K562 (cell line): ENCODE measurements around the gene ZCRB1. TPM values are rescaled to one million over a fixed set of nuclear protein-coding genes. Genes with fewer than 3 reads are reported as not detected.

Experiments
- CC2D1A ChIP-seq: fragments of 450-650 bp; IDR thresholded peaks from 2 replicates; pipeline ENCODE4 v1.6.1; 2017; ENCODE audit warnings: mild to moderate bottlenecking
- RB1 ChIP-seq: fragments of 450-650 bp; IDR thresholded peaks from 2 replicates; pipeline ENCODE4 v1.6.1; 2017; ENCODE audit warnings: low read depth, mild to moderate bottlenecking
- polyA plus RNA-seq, 8 experiments: library from polyadenylated mRNA; depleted of rRNA in 4 of 8; stranded (reverse) in 5 of 8; unstranded in 3 of 8; fragments of >200 nt; fragmentation: Nextera tagmentation in 2 of 8; fragmentation: Illumina TruSeq in 1 of 8; extraction: Ambion mirVana in 2 of 8; extraction: Trizol in 1 of 8; gene quantifications; 2 replicates each; pipeline versions ENCODE4 v1.2.1 to v1.2.3, GENCODE V29; 2011 to 2014; ENCODE audit warnings: inconsistent platforms in 1 of 8, missing spikeins in 1 of 8
- total RNA-seq, 7 experiments: library from RNA; depleted of rRNA in 6 of 7; stranded (reverse); fragments of >200 nt in 6 of 7; fragmentation: Illumina TruSeq in 2 of 7; extraction: Trizol in 2 of 7; gene quantifications; 2 replicates each; pipeline versions ENCODE4 v1.2.1 to v1.2.3, GENCODE V29; 2011 to 2021; ENCODE audit warnings: low replicate concordance in 1 of 7
- TF ChIP-seq, protein P1 (sequence below): sonication (generic); formaldehyde crosslinking; IDR thresholded peaks from 2 replicates; pipeline ENCODE4 v1.8.1; 2023; ENCODE audit warnings: missing genetic modification reagents, mild to moderate bottlenecking, borderline replicate concordance
- TF ChIP-seq, protein P2 (sequence below), 2 experiments: fragments of 450-650 bp; conservative IDR thresholded peaks; 2 replicates each; pipeline ENCODE4 v1.6.1; 2017; ENCODE audit warnings: mild to moderate bottlenecking in 2 of 2, moderate library complexity in 2 of 2
- TF ChIP-seq, protein P3 (sequence below), 2 experiments: fragments of 450-650 bp in 1 of 2; sonication (generic) in 1 of 2; formaldehyde crosslinking in 1 of 2; IDR thresholded peaks; 2 replicates each; pipeline versions ENCODE4 v1.7.1 to v1.9.0; 2016 to 2022; ENCODE audit warnings: inconsistent platforms in 1 of 2, mild to moderate bottlenecking in 1 of 2, missing genetic modification reagents in 1 of 2
- TF ChIP-seq, protein P4 (sequence below): fragments of 450-650 bp; IDR thresholded peaks from 2 replicates; pipeline ENCODE4 v1.6.1; 2016; ENCODE audit warnings: borderline replicate concordance

ZCRB1 gene
- total and polyA plus RNA-seq, 9 of the 15 experiments (the other 6 are each of a cell fraction or from before 2014, with no cell fraction given): 36.0 to 102 (median 51.0) TPM

DNA sequence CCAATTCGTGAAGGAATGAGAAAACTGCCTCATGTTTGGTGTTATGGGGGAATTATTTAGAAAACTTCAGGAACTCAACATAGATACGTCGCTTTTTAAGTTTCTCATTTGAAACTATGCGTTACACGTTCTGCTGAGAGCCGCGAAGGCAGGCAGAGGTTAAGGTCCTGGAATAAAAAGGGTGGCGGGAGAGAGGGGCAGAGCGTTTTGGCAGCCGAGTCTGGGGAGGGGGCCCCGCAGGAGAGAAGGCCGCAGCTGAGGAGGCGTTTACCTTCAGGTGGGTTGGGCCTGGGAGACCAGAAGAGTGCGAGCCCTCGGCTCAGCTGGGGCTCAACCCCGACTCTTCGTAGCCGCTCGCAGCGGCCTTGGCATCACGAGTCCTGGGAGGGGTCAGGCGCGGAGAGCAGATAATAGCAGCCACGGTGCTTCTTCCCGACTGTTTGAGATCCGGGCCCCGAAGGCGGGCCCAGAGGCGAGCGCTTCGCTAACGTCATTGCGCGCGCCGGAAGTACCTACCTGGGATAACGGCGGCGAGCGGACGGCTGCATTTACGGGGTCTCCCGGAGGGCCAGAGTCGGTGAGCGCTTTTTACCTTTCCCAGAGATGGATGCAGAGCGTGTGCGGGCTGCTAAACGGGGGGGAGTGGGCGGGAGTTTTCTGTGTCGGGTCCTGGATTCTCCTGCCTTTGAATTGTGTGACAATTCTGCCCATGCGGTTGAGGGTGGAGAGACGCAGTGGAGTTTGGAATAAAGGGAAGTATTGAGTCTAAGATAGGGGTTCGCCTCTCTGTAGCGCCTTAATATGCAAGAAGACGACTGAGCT is at the start of gene ZCRB1, which contains the start of gene PPHLN1 (continued):
- TF ChIP-seq, protein P1, sequence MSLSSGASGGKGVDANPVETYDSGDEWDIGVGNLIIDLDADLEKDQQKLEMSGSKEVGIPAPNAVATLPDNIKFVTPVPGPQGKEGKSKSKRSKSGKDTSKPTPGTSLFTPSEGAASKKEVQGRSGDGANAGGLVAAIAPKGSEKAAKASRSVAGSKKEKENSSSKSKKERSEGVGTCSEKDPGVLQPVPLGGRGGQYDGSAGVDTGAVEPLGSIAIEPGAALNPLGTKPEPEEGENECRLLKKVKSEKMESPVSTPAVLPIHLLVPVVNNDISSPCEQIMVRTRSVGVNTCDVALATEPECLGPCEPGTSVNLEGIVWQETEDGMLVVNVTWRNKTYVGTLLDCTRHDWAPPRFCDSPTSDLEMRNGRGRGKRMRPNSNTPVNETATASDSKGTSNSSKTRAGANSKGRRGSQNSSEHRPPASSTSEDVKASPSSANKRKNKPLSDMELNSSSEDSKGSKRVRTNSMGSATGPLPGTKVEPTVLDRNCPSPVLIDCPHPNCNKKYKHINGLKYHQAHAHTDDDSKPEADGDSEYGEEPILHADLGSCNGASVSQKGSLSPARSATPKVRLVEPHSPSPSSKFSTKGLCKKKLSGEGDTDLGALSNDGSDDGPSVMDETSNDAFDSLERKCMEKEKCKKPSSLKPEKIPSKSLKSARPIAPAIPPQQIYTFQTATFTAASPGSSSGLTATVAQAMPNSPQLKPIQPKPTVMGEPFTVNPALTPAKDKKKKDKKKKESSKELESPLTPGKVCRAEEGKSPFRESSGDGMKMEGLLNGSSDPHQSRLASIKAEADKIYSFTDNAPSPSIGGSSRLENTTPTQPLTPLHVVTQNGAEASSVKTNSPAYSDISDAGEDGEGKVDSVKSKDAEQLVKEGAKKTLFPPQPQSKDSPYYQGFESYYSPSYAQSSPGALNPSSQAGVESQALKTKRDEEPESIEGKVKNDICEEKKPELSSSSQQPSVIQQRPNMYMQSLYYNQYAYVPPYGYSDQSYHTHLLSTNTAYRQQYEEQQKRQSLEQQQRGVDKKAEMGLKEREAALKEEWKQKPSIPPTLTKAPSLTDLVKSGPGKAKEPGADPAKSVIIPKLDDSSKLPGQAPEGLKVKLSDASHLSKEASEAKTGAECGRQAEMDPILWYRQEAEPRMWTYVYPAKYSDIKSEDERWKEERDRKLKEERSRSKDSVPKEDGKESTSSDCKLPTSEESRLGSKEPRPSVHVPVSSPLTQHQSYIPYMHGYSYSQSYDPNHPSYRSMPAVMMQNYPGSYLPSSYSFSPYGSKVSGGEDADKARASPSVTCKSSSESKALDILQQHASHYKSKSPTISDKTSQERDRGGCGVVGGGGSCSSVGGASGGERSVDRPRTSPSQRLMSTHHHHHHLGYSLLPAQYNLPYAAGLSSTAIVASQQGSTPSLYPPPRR (CRISPR knock-in tag): no peak
- TF ChIP-seq, protein P2, sequence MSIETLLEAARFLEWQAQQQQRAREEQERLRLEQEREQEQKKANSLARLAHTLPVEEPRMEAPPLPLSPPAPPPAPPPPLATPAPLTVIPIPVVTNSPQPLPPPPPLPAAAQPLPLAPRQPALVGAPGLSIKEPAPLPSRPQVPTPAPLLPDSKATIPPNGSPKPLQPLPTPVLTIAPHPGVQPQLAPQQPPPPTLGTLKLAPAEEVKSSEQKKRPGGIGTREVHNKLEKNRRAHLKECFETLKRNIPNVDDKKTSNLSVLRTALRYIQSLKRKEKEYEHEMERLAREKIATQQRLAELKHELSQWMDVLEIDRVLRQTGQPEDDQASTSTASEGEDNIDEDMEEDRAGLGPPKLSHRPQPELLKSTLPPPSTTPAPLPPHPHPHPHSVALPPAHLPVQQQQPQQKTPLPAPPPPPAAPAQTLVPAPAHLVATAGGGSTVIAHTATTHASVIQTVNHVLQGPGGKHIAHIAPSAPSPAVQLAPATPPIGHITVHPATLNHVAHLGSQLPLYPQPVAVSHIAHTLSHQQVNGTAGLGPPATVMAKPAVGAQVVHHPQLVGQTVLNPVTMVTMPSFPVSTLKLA (conservative IDR thresholded peaks at IDR 0.05): peak; percentile 73 to 89
- TF ChIP-seq, protein P3, sequence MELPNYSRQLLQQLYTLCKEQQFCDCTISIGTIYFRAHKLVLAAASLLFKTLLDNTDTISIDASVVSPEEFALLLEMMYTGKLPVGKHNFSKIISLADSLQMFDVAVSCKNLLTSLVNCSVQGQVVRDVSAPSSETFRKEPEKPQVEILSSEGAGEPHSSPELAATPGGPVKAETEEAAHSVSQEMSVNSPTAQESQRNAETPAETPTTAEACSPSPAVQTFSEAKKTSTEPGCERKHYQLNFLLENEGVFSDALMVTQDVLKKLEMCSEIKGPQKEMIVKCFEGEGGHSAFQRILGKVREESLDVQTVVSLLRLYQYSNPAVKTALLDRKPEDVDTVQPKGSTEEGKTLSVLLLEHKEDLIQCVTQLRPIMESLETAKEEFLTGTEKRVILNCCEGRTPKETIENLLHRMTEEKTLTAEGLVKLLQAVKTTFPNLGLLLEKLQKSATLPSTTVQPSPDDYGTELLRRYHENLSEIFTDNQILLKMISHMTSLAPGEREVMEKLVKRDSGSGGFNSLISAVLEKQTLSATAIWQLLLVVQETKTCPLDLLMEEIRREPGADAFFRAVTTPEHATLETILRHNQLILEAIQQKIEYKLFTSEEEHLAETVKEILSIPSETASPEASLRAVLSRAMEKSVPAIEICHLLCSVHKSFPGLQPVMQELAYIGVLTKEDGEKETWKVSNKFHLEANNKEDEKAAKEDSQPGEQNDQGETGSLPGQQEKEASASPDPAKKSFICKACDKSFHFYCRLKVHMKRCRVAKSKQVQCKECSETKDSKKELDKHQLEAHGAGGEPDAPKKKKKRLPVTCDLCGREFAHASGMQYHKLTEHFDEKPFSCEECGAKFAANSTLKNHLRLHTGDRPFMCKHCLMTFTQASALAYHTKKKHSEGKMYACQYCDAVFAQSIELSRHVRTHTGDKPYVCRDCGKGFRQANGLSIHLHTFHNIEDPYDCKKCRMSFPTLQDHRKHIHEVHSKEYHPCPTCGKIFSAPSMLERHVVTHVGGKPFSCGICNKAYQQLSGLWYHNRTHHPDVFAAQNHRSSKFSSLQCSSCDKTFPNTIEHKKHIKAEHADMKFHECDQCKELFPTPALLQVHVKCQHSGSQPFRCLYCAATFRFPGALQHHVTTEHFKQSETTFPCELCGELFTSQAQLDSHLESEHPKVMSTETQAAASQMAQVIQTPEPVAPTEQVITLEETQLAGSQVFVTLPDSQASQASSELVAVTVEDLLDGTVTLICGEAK (IDR thresholded peaks at IDR 0.05): peak; percentile 86
- TF ChIP-seq, protein P3 (CRISPR knock-in tag; IDR thresholded peaks at IDR 0.05): no peak
- TF ChIP-seq, protein P4, sequence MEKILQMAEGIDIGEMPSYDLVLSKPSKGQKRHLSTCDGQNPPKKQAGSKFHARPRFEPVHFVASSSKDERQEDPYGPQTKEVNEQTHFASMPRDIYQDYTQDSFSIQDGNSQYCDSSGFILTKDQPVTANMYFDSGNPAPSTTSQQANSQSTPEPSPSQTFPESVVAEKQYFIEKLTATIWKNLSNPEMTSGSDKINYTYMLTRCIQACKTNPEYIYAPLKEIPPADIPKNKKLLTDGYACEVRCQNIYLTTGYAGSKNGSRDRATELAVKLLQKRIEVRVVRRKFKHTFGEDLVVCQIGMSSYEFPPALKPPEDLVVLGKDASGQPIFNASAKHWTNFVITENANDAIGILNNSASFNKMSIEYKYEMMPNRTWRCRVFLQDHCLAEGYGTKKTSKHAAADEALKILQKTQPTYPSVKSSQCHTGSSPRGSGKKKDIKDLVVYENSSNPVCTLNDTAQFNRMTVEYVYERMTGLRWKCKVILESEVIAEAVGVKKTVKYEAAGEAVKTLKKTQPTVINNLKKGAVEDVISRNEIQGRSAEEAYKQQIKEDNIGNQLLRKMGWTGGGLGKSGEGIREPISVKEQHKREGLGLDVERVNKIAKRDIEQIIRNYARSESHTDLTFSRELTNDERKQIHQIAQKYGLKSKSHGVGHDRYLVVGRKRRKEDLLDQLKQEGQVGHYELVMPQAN: peak; percentile 96
- TF ChIP-seq RB1 (peak; percentile 75), CC2D1A (0 out of 2 replicates have a peak, but pooled peaks have one; percentile 54)
